ENCODE results near the gene EVA1A.

- TF ChIP-seq POLR2AphosphoS5 (IDR thresholded peaks at IDR 0.05; ENCODE audit: low read depth) (no peak), STAT1 (IDR thresholded peaks at IDR 0.05; ENCODE audit: unreplicated experiment) (no peak), NANOG (IDR thresholded peaks at IDR 0.05; ENCODE audit: borderline replicate concordance) (no peak), JUNB (IDR thresholded peaks at IDR 0.05; ENCODE audit: unreplicated experiment) (no peak)
- TF ChIP-seq, protein P1, sequence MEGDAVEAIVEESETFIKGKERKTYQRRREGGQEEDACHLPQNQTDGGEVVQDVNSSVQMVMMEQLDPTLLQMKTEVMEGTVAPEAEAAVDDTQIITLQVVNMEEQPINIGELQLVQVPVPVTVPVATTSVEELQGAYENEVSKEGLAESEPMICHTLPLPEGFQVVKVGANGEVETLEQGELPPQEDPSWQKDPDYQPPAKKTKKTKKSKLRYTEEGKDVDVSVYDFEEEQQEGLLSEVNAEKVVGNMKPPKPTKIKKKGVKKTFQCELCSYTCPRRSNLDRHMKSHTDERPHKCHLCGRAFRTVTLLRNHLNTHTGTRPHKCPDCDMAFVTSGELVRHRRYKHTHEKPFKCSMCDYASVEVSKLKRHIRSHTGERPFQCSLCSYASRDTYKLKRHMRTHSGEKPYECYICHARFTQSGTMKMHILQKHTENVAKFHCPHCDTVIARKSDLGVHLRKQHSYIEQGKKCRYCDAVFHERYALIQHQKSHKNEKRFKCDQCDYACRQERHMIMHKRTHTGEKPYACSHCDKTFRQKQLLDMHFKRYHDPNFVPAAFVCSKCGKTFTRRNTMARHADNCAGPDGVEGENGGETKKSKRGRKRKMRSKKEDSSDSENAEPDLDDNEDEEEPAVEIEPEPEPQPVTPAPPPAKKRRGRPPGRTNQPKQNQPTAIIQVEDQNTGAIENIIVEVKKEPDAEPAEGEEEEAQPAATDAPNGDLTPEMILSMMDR (conservative IDR thresholded peaks at IDR 0.05; ENCODE audit: low read depth in 2 of 2): no peak
- TF ChIP-seq, protein P2, sequence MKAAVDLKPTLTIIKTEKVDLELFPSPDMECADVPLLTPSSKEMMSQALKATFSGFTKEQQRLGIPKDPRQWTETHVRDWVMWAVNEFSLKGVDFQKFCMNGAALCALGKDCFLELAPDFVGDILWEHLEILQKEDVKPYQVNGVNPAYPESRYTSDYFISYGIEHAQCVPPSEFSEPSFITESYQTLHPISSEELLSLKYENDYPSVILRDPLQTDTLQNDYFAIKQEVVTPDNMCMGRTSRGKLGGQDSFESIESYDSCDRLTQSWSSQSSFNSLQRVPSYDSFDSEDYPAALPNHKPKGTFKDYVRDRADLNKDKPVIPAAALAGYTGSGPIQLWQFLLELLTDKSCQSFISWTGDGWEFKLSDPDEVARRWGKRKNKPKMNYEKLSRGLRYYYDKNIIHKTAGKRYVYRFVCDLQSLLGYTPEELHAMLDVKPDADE (IDR thresholded peaks at IDR 0.05): no peak
Observed at GRCh38 chr2:75589391-75590105, 28.8 kb upstream of the EVA1A start.
